ENCODE data around the gene PTPN20. TPM values are rescaled to one million over a fixed set of nuclear protein-coding genes. Genes with fewer than 3 reads are reported as not detected.
A peak's percentile ranks its signal among the peaks of the same experiment; 100 is the strongest.
"Not testable (repeated sequence)": the region's sequence is repeated elsewhere in the genome, so short reads cannot be mapped to it uniquely, and the experiment has no call there.

Gene PTPN20
- total RNA-seq, 1 donor, result 1.6 TPM

DNA sequence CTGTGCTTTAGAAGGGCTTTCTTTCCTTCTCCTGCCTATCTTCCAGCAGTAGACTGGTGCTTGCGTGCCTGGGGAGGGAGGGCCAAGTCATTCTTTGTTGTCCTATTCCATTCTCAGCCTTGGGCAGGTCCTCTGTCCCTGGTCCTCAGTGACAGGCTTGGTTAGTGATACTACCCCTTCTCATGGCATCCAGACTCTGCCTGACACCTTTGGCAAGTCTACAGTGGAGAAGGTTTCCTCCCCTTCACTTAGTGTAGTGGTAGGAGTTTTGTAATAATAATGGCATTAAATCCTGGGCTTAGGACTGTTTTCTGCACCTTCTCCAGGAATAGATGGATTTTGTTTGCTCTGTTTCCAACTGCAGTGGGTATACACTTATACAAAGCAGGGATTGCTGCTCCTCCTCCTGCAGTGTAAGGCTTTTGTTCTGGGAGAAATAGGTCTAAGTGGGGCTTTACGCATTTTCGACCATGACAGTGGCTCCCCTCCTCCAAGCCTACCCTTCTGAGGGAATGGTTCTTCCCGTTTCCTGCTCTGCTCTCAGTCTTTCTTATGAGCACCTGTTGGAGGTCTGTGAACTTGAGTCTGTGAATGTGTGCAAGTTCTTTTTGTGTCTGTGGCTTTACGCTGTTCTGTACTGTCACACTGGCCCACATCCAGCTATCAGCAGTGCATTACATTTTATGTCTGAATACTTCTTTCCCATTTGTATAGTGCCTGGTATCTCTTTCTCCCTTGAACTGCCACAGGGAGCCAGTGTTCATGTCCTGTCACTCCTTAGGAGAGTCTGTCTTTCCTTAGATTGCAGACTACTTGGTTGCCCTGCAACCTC, 37.7 kb downstream of the PTPN20 start:
- not testable (repeated sequence) for DNase-seq (ENCODE audit: low read depth in 2 of 3, low spot score in 2 of 3)

- DNase-seq (ENCODE audit: low read depth in 2 of 3, low spot score in 2 of 3), result not testable (repeated sequence)
These were observed 41.3 kb downstream of the PTPN20 start for GRCh38 chr10:46952540-46952939.

GRCh38 chr10:46960742-46961141, 49.5 kb downstream of the PTPN20 start:
- DNase-seq (ENCODE audit: low read depth in 2 of 3, low spot score in 2 of 3), result not testable (repeated sequence)

DNA sequence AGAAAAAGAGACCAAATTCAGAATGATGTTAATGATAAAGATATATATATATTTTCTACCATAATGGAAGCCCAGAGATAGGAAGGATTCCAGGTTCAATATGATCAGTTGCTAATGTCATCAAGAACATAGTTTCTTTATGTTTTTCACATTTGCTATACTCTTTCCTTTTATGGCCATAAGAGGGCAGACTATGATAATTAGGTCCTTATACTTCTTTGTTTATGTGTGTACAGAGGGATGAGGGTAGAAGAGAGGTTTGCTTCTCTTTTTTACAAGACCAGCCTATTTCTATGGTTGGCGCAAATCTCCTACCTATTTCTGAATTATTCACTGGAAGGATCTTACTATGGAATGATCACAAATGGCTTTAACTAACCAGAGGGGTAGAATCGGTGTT, 52.1 kb downstream of the PTPN20 start:
- not testable (repeated sequence) for DNase-seq (ENCODE audit: low read depth in 2 of 3, low spot score in 2 of 3)

GRCh38 chr10:46967013-46967412, 55.8 kb downstream of the PTPN20 start:
- DNase-seq (ENCODE audit: low read depth in 2 of 3, low spot score in 2 of 3), result not testable (repeated sequence)

GRCh38 chr10:46980223-46980622, 69.0 kb downstream of the PTPN20 start:
- not testable (repeated sequence) for DNase-seq (ENCODE audit: low read depth in 2 of 3, low spot score in 2 of 3)

GRCh38 chr10:46987233-46987924, 76.2 kb downstream of the PTPN20 start:
- DNase-seq (ENCODE audit: low read depth in 2 of 3, low spot score in 2 of 3), result not testable (repeated sequence)

GRCh38 chr10:46992803-46993561, 81.8 kb downstream of the PTPN20 start:
- peak in 2 of 3 donors; percentile 5 to 25 for DNase-seq (ENCODE audit: low read depth in 2 of 3, low spot score in 2 of 3)

DNA sequence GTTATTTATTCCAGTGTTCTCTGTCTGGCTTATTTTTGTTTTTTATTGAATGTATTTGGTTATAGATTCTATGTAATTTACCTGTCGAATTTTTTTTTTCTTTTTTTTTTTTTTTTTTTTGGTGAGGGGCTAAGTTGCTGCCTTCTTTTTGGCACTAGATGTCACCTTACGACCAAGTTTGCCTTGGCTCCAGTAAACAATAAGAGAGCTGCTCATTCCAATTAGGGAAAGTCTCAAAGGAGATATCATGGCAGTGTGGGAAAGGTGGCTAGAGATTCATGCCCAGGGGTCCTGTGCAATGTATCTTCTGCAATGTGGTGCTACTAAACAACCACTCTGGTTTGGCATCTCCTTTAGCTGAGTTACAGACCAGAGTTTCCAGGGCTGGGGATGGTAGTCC, 84.0 kb downstream of the PTPN20 start:
- DNase-seq (ENCODE audit: low read depth in 2 of 3, low spot score in 2 of 3), result no peak

DNA sequence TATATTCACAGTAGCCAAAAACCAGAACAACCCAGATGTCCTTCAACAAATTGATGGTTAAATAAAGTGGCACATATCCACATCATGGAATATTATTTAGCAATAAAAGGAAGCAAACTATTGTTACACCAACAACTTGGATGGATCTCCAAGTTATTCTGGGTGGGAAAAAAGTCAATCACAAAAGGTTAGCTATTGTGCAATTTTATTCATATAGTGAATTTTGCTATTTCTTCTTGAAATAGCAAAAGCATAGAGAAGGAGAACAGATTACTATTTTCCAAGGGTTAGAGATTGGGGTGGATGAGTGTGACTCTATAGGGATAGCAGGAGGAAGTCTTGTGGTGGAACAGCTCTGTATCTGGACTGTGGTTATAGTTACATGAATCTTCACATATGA, 87.0 kb downstream of the PTPN20 start:
- no peak for DNase-seq (ENCODE audit: low read depth in 2 of 3, low spot score in 2 of 3)

- DNase-seq (ENCODE audit: low read depth in 2 of 3, low spot score in 2 of 3), result no peak
These were observed 87.4 kb downstream of the PTPN20 start for GRCh38 chr10:46998595-46998994.

- DNase-seq (ENCODE audit: low read depth in 2 of 3, low spot score in 2 of 3), result no peak
These were observed 88.0 kb downstream of the PTPN20 start for GRCh38 chr10:46999217-46999616.

DNA sequence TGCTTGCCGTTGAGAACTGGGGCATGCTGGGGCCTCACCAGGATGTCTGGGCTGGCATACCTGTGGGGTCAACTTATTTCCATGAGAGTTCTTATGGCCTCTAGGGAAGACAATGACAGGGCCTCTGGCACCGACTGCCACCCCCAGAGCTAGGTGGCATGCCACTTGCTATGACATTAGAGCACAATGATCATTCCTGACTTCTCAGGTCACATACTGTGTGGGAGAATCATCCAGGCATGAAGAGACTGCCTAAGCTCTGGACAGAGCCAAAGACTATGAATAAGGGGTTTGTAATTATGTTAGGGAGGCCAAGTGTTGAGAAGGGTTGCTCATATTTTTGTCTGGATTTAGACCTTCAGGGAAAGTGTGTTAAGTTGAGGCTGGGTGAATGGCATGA, 97.5 kb downstream of the PTPN20 start:
- DNase-seq (ENCODE audit: low read depth in 2 of 3, low spot score in 2 of 3), result no peak

- DNase-seq (ENCODE audit: low read depth in 2 of 3, low spot score in 2 of 3), result no peak
These were observed 98.1 kb downstream of the PTPN20 start for GRCh38 chr10:47009215-47009838.

- DNase-seq (ENCODE audit: low read depth in 2 of 3, low spot score in 2 of 3), result no peak
These were observed 98.8 kb downstream of the PTPN20 start for GRCh38 chr10:47010036-47010435.

DNA sequence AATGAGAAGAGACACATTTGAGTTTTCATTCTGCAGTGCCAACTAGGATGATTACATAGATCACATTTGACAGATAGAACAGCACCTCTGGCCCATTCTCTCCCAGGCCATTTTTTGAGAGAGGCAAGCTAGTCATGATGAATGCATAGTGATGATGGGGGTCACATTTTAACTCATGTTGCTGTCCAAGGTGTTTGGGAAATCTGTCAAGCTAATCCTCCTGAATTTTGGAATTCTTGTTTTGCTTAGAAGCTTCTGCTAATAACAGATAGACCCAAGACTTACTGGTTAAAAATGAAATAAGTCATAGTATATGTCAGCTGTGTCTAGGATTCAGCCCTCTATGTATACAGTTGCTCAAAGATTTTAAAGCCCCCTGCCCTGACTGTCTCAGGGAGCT, 101.0 kb downstream of the PTPN20 start:
- no peak for DNase-seq (ENCODE audit: low read depth in 2 of 3, low spot score in 2 of 3)

DNA sequence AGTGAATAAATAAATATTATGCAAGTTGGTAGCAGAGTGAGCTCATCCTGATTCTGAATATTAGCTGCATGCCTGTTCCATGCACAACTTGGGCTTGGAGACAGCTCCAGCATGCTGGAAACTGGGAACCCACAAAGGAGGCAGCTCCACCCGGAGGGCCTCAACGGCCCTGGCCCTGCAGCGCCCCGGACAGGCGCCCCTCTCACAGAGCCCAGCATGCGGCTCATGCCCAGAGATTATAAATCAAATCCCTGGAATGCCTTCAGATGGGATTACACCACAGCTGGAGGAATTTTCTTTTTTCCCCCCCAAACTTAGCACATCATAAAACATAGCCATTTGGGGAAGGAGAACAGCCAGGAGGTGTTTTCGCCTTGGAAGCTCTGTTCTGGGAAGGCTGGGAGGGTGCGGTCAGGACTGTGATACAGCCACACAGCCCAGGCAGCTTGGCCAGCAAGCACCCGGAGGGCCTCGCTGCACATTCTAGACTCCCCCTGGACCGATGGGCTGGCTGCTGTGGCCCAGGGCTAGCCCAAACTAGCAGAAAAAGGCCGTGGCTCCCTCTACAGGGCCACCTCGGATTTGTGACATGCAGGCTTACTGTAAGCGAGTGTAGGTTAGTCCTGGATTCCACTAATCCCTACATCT, 102.4 kb downstream of the PTPN20 start:
- no peak for DNase-seq (ENCODE audit: low read depth in 2 of 3, low spot score in 2 of 3)

- DNase-seq (ENCODE audit: low read depth in 2 of 3, low spot score in 2 of 3), result no peak
These were observed 104.2 kb downstream of the PTPN20 start for GRCh38 chr10:47015404-47015803.

DNA sequence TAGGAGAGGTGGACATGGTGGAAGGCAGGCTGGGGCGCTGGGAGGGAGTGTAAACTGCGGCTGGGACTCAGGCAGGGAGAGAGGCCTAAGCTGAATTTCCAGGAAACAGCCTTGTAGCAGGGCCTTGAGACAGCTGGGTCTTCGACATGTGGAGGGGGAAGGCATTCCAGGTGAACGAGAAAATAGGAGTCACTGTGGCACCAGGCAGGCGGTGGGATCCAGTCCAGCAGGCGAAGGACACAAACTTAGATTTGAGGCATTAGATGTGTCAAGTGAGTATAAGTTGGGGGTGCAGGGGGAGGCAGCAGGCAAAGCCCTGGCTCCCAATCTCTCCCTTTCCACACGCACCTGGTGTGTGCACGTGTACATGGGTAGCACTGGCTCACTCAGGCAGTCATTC, 105.3 kb downstream of the PTPN20 start:
- DNase-seq (ENCODE audit: low read depth in 2 of 3, low spot score in 2 of 3), result no peak

DNA sequence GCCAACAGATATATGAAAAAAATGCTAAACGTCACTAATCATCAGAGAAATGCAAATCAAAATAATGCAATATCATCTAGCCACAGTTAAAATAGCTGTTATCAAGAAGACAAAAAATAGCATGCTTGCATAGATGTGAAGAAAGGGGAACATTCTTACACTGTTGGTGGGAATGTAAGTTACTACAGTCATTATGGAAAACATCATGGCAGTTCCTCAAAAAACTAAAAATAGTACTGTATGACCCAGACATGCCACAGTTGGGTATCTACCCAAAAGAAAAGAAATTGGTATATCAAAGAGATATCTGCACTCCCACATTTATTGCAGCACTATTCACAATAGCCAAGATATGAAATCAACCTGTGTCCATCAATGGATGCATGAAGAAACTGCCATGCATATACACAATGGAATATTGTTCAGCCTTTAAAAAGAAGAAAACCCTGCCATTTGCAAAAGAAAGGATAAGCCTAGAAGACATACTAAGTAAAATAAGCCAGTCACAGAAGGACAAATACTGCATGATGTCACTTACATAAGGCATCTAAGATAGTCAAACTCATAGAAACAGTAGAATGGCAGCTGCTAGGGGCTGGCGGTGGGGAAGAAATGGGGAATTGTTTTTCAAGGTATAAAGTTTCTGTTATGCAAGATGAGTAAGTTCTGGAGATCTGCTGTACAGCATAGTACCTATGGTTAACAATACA, 107.0 kb downstream of the PTPN20 start:
- DNase-seq (ENCODE audit: low read depth in 2 of 3, low spot score in 2 of 3), result no peak
